Suprapubic skin (tissue), 4 donors: Measurements from ENCODE around the gene SAG.

Experiments used
- CTCF ChIP-seq, 2 donors: fragments of 200-600 bp in 1 of 2; fragments of 450-650 bp in 1 of 2; sonication (generic) in 1 of 2; IDR thresholded peaks; one replicate each; pipeline ENCODE4 v1.5.1; 2016 to 2019; ENCODE audit warnings: antibody characterized with exemption in 2 of 2, mild to moderate bottlenecking in 1 of 2, moderate library complexity in 1 of 2
- EP300 ChIP-seq: sonication (generic); formaldehyde crosslinking; IDR thresholded peaks from one replicate; pipeline ENCODE4 v1.6.1; 2017; ENCODE audit warnings: antibody characterized with exemption
- POLR2A ChIP-seq, 2 donors: fragments of 450-650 bp; IDR thresholded peaks; one replicate each; pipeline ENCODE4 v1.6.1; 2017; ENCODE audit warnings: antibody characterized with exemption in 2 of 2, mild to moderate bottlenecking in 2 of 2, moderate library complexity in 2 of 2
- POLR2AphosphoS5 ChIP-seq, 3 donors: sonication (generic); formaldehyde crosslinking; IDR thresholded peaks; one replicate each; pipeline ENCODE4 v1.6.1; 2017; ENCODE audit warnings: antibody characterized with exemption in 3 of 3

- TF ChIP-seq EP300 (no peak), CTCF (IDR thresholded peaks at IDR 0.05) (no peak), POLR2A (IDR thresholded peaks at IDR 0.05) (no peak), POLR2AphosphoS5 (IDR thresholded peaks at IDR 0.05) (no peak)
These were observed 35.9 kb upstream of the SAG start for GRCh38 chr2:233271693-233272092.
